22Rv1 (cell line): Measurements from ENCODE around the gene DHRS1.

ENCODE experiments used
- H3K27ac ChIP-seq: fragments of 450-650 bp; 2 replicates; pipeline ENCODE4 v1.5.1; 2017
- CTCF ChIP-seq: fragments of 450-650 bp; IDR thresholded peaks from 2 replicates; pipeline ENCODE4 v1.5.1; 2017; ENCODE audit warnings: mild to moderate bottlenecking
- ZFX ChIP-seq: fragments of 450-650 bp; IDR thresholded peaks from 2 replicates; pipeline ENCODE4 v1.6.1; 2017; ENCODE audit warnings: antibody characterized with exemption, borderline replicate concordance

DHRS1 gene

DNA sequence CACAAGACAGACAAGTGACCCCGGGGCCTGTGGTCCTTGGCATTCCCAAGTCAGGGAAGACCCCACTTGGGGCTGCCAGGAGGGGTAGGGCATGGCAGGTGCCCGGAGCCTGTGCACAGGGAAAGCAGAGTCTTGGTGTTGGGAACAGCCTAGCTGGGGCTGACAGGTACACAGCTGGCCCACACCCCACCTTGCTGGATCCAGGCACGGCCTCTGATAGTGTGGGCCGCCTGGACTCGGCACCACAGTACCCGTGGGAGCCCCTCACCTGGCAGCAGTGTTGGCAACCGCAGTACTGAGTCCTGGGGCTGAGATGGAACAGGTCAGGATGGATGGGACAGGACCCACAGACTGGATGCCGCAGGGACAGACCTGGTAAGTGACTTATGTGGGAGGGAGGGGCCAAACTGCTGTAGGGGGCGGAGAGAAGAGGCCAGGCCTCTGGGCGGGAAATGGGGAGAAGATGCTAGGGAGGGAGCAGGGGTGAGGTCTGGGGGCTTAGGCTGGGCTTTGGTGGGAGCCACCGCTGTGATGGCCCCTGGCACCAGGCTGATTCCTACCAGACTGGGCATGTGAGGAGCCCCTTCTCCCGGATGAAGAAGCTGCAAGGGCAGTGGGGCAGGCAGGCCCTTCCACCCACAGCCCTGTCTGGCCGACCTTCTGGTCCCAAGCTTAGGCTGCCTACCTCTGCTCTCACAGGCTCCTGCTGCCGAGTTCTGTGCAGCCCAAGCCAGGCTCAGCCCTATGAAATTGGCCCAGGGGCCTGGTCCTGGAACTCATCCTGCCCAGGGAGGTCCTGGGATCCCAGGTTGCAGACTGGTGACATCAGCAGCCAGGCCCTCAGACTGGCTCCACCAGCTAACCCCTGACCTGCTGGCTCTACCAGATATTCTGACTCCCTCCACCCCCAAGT is 36.5 kb downstream of the DHRS1 start, which contains the start of gene TGM1:
TGM1 (minus strand) TSS at position 357 of the 913 bp plus-strand sequence. CDS start 825 bp downstream, outside the sequence.
- 0 out of 2 replicates have a peak within 1 kb of the TSS, but pooled peaks have one; percentile 7 for H3K27ac ChIP-seq
- no peak for TF ChIP-seq ZFX

- no peak for TF ChIP-seq ZFX
- TF ChIP-seq CTCF: no peak
- H3K27ac ChIP-seq: no peak overlapping the region
Measured at GRCh38 chr14:24261969-24262327, 37.6 kb downstream of the DHRS1 start.

- H3K27ac ChIP-seq: no peak overlapping the region
- no peak for TF ChIP-seq ZFX
- TF ChIP-seq CTCF: no peak
Measured at GRCh38 chr14:24261256-24261968, 38.2 kb downstream of the DHRS1 start.

GRCh38 chr14:24260780-24261157 is 38.8 kb downstream of the DHRS1 start:
- H3K27ac ChIP-seq: no peak overlapping the region
- TF ChIP-seq ZFX (no peak), CTCF (no peak)

- no peak for TF ChIP-seq ZFX
- TF ChIP-seq CTCF: no peak
- H3K27ac ChIP-seq: no peak overlapping the region
Measured at GRCh38 chr14:24260026-24260779, 39.4 kb downstream of the DHRS1 start.

DNA sequence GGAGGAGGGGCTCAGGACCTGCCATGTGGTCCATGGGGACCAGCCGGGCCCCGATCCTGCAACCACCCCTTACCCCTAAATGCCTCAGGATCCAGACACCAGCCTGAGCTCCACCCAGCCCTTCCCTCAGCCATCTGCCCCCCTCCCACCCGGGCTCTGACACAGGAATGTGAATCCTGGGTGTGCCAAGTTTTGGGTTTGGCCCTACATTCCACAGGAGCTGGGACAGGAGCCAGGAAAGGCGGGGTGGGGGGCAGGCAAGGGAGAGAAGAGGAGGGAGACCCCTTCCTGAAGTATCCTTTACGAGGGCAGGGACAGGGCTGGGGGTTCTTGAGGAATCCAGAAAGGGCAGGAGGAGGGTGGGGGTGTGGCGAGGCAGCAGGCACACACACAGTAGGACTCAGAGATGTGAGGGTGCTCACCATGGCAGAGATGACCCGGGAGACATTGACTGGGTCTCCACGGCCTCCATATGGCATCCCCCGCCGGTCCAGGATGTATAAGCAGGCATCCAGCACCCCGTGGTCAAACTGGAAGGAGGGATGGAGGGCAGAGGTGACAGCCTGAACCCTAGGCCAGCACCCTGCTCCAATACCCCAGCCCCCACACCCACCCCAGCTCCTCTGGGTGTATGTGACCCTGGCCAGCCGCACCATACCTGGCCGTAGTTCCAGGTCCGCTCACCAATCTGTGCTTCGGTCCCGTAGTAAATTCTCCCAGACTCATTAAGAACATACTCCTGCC is 40.1 kb downstream of the DHRS1 start:
- TF ChIP-seq CTCF: no peak
- no peak for TF ChIP-seq ZFX
- H3K27ac ChIP-seq: no peak overlapping the region
